Natural killer cell (primary cell): Measurements from ENCODE around the gene TCF4. TPM values are rescaled to one million over a fixed set of nuclear protein-coding genes. Genes with fewer than 3 reads are reported as not detected.

Source experiments
- ATAC-seq, 3 donors: fragments of 150-1000 bp in 2 of 3; fragments of 200-7000 bp in 1 of 3; cut with Tn5 transposase; 1 replicate in 1 of 3; 2 replicates in 2 of 3; pipeline ENCODE4 v1.10.0; 2021; ENCODE audit warnings: mild to moderate bottlenecking in 2 of 3, moderate library complexity in 2 of 3
- DNase-seq, 2 donors: peaks; one replicate each; pipeline versions ENCODE4 v3.0.0 to v3.0.0-alpha.2; 2013 to 2021; ENCODE audit warnings: mixed read lengths in 1 of 2
- H3K27ac ChIP-seq: one replicate; pipeline ENCODE4 v1.5.1; 2013; ENCODE audit warnings: mild to moderate bottlenecking, low read length
- H3K27me3 ChIP-seq: one replicate; pipeline ENCODE4 v1.6.1; 2013; ENCODE audit warnings: low read length; ENCODE audit not compliant: control insufficient read depth, insufficient read depth
- H3K36me3 ChIP-seq: one replicate; pipeline ENCODE4 v1.6.1; 2013; ENCODE audit warnings: low read length; ENCODE audit not compliant: control insufficient read depth, insufficient read depth
- H3K4me1 ChIP-seq: one replicate; pipeline ENCODE4 v1.6.1; 2013; ENCODE audit warnings: low read length; ENCODE audit not compliant: control insufficient read depth, insufficient read depth
- H3K4me3 ChIP-seq: one replicate; pipeline ENCODE4 v1.5.1; 2013; ENCODE audit warnings: low read length
- H3K9me3 ChIP-seq: one replicate; pipeline ENCODE4 v1.6.1; 2013; ENCODE audit warnings: low read length; ENCODE audit not compliant: control insufficient read depth, insufficient read depth
- H3K27ac Mint-ChIP-seq, 2 donors: one replicate each; pipeline ENCODE4 v1.8.0; 2022; ENCODE audit warnings: mild to moderate bottlenecking in 2 of 2, mixed read lengths in 2 of 2, moderate library complexity in 1 of 2
- H3K27me3 Mint-ChIP-seq, 2 donors: one replicate each; pipeline ENCODE4 v1.8.0; 2022; ENCODE audit warnings: low read depth in 2 of 2, mixed read lengths in 2 of 2
- H3K36me3 Mint-ChIP-seq: one replicate; pipeline ENCODE4 v1.8.0; 2022; ENCODE audit warnings: mixed read lengths
- H3K4me1 Mint-ChIP-seq, 2 donors: one replicate each; pipeline ENCODE4 v1.8.0; 2022; ENCODE audit warnings: mixed read lengths in 2 of 2
- H3K4me3 Mint-ChIP-seq: one replicate; pipeline ENCODE4 v1.8.0; 2022; ENCODE audit warnings: mild to moderate bottlenecking, moderate library complexity, mixed read lengths
- H3K9me3 Mint-ChIP-seq, 2 donors: one replicate each; pipeline ENCODE4 v1.8.0; 2022; ENCODE audit warnings: mixed read lengths in 2 of 2
- CTCF ChIP-seq: fragments of 200-600 bp; IDR thresholded peaks from one replicate; pipeline ENCODE4 v1.8.0; 2022; ENCODE audit warnings: antibody characterized with exemption
- WGBS: methylation state at CpG from one replicate; pipeline ENCODE4 v1.1.7; 2013; ENCODE audit warnings: missing lambda C conversion rate; ENCODE audit not compliant: insufficient coverage; 5-methylcytosine and 5-hydroxymethylcytosine counted together
- intact Hi-C: fragments of 100-400 bp; cut with micrococcal nuclease; formaldehyde crosslinking; loops from one replicate; pipeline ENCODE4 v1.14.2; 2022
- total RNA-seq, 4 donors: library from RNA; stranded (reverse); fragments of 120-200 nt in 1 of 4; gene quantifications; one replicate each; pipeline versions ENCODE4 v1.2.3 to v1.2.4, GENCODE V29; 2013 to 2022

The TCF4 gene
- total RNA-seq, 3 donors from 2014 or later (not counting 1 experiment from before 2014, with no cell fraction given): 8.3 to 16.5 (median 9.0) TPM

GRCh38 chr18:55582325-55582724 lies 5.7 kb downstream of the TCF4 start:
- peaks cover 5 to 19% of the 10 kb centered on the region in 2 donors for H3K4me1 Mint-ChIP-seq
- no peaks in the 10 kb centered on the region for H3K36me3 ChIP-seq
- no peak overlapping the region for H3K4me3 ChIP-seq
- H3K4me1 ChIP-seq: no peaks in the 10 kb centered on the region
- WGBS: 85% methylated on average over 1 of the region's 1 CpG
- no peak overlapping the region for H3K4me3 Mint-ChIP-seq
- no peaks in the 10 kb centered on the region for H3K9me3 ChIP-seq
- H3K27me3 ChIP-seq: peaks cover 6% of the 10 kb centered on the region
- intact Hi-C loops: no loop called here
- H3K27me3 Mint-ChIP-seq: peaks cover 0 to 9% of the 10 kb centered on the region in 2 donors
- H3K36me3 Mint-ChIP-seq: no peaks in the 10 kb centered on the region
- ATAC-seq (no peak), DNase-seq (no peak)
- H3K27ac Mint-ChIP-seq: no peak overlapping the region
- no peak for TF ChIP-seq CTCF
- H3K9me3 Mint-ChIP-seq: no peaks in the 10 kb centered on the region
- no peak overlapping the region for H3K27ac ChIP-seq

DNA sequence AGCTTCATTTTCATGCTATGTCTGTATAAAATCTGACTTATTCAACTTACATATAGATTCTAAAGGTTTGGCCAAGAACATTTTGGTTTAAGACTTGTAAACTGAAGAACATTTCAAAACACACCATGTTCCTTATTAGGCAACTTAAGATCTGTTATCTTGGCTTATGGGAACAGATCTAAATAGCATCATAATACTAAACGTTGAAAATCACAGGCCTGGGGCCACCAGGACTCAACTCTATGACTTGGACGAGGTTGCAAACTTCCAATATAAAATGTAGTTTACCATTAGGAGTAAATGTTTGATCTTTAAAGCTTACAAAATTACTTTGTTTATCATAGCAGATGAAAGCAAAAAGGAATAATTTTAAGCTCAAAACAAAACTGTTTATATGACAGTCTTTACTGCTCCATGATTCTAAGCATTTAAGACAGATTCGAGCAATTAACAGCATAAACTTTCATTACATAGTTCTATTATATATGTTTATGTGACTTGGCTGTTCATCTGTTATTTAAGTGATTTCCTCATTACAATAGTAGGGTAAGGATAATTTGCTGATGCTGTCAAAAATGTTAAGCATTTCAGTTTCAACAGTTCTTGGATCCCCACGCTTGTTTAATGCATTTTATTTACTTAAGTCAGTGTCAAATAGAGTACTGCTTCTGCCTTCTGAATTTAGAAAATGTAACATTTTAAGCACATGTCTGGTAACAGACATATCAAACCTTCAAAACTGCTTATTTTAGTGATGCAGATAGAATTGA lies 8.3 kb downstream of the TCF4 start:
- H3K4me1 Mint-ChIP-seq: no peaks in the 10 kb centered on the region
- 100% methylated on average over 1 of the region's 4 CpGs for whole genome bisulfite sequencing
- no peak overlapping the region for H3K27ac Mint-ChIP-seq
- no peak overlapping the region for H3K4me3 Mint-ChIP-seq
- no peak overlapping the region for H3K4me3 ChIP-seq
- H3K36me3 ChIP-seq: no peaks in the 10 kb centered on the region
- H3K27ac ChIP-seq: no peak overlapping the region
- intact Hi-C loops: no loop called here
- DNase-seq: no peak
- no peak for ATAC-seq
- H3K9me3 ChIP-seq: no peaks in the 10 kb centered on the region
- no peaks in the 10 kb centered on the region for H3K27me3 Mint-ChIP-seq
- H3K27me3 ChIP-seq: no peaks in the 10 kb centered on the region
- H3K9me3 Mint-ChIP-seq: no peaks in the 10 kb centered on the region
- no peaks in the 10 kb centered on the region for H3K4me1 ChIP-seq
- no peaks in the 10 kb centered on the region for H3K36me3 Mint-ChIP-seq
- no peak for TF ChIP-seq CTCF

DNA sequence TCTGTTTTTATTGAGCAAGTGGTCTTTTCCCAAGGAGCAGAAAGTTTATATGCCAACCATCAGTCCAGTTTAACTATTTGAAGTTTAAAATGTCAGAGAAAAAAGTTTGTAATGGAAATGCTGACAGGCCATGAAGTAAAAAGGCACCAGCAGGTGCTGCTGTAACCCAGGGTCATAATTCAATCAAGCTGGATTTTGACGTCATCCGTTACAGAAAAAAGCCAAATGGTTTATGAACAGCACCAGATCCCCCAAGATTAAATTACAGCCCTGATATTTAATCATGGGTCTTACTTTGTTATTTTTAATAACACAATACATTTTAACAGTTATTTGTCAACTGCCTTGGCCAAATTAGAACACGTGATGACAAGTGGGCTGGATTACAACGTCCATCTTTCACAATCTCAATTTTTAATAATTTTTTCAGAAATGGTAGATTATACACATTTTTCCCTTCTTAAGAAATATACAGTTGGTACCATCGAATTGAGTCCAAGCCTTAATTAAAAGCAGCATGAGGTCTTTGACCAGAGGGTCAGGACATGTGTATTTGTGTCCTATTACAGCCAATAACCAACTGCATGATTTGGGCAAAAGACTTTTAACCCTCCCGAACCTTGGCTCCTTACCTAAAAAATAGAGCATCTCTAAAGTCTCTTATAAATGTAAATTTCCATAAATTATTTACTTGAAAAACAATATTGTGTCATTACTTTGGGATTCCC lies 10.0 kb downstream of the TCF4 start:
- Mint-ChIP-seq H3K27ac (no peak overlapping the region), H3K4me3 (no peak overlapping the region), H3K27me3 (no peaks in the 10 kb centered on the region), H3K4me1 (no peaks in the 10 kb centered on the region), H3K36me3 (no peaks in the 10 kb centered on the region), H3K9me3 (no peaks in the 10 kb centered on the region)
- TF ChIP-seq CTCF: no peak
- Histone ChIP-seq H3K27ac (no peak overlapping the region), H3K4me3 (no peak overlapping the region), H3K4me1 (no peaks in the 10 kb centered on the region), H3K9me3 (no peaks in the 10 kb centered on the region), H3K27me3 (no peaks in the 10 kb centered on the region), H3K36me3 (no peaks in the 10 kb centered on the region)
- whole genome bisulfite sequencing: 74% methylated on average over 5 of the region's 6 CpGs
- ATAC-seq: no peak
- intact Hi-C loops: no loop called here
- DNase-seq: peak in 1 of 2 donors; percentile 19
